GM12878 (cell line): ENCODE results near the gene SUB1. TPM values are rescaled to one million over a fixed set of nuclear protein-coding genes. Genes with fewer than 3 reads are reported as not detected.
A peak's percentile ranks its signal among the peaks of the same experiment; 100 is the strongest.

ENCODE experiments used
- ATF3 ChIP-seq: IDR thresholded peaks from 2 replicates; pipeline ENCODE4 v1.6.1; 2011; ENCODE audit warnings: low read depth, mild to moderate bottlenecking, low read length, moderate library complexity, borderline replicate concordance; ENCODE audit errors: extremely low read depth
- BCL3 ChIP-seq: IDR thresholded peaks from 2 replicates; pipeline ENCODE4 v1.6.1; 2011; ENCODE audit warnings: borderline replicate concordance, low read depth, mild to moderate bottlenecking, moderate library complexity, low read length; ENCODE audit not compliant: insufficient read depth, poor library complexity, severe bottlenecking
- CREB1 ChIP-seq: IDR thresholded peaks from 2 replicates; pipeline ENCODE4 v1.6.1; 2012; ENCODE audit warnings: low read depth, mild to moderate bottlenecking, inconsistent platforms
- HCFC1 ChIP-seq: fragments of 150-350 bp; IDR thresholded peaks from 2 replicates; pipeline ENCODE4 v1.6.1; 2014; ENCODE audit warnings: low read length
- HDAC2 ChIP-seq: fragments of 200-600 bp; sonication (generic); IDR thresholded peaks from 2 replicates; pipeline ENCODE4 v1.6.1; 2017
- JUNB ChIP-seq: IDR thresholded peaks from 2 replicates; pipeline ENCODE4 v1.6.1; 2016; ENCODE audit warnings: antibody characterized with exemption, mild to moderate bottlenecking
- MXI1 ChIP-seq: fragments of 150-350 bp; IDR thresholded peaks from 2 replicates; pipeline ENCODE4 v1.6.1; 2011; ENCODE audit warnings: low read depth, mild to moderate bottlenecking, inconsistent platforms, low read length, improper control_type of control experiment
- MYB ChIP-seq: fragments of 150-350 bp; IDR thresholded peaks from 2 replicates; pipeline ENCODE4 v1.6.1; 2014; ENCODE audit warnings: mild to moderate bottlenecking, low read depth, low read length, borderline replicate concordance
- NBN ChIP-seq: fragments of 450-650 bp; IDR thresholded peaks from 2 replicates; pipeline ENCODE4 v1.6.1; 2016
- NR2C1 ChIP-seq: fragments of 450-650 bp; IDR thresholded peaks from 2 replicates; pipeline ENCODE4 v1.6.1; 2017; ENCODE audit warnings: antibody characterized with exemption, mild to moderate bottlenecking, moderate library complexity
- POU2F2 ChIP-seq: IDR thresholded peaks from 3 replicates; pipeline ENCODE4 v1.6.1; 2011; ENCODE audit warnings: low read depth, mild to moderate bottlenecking, low read length, borderline replicate concordance
- PRDM15 ChIP-seq: fragments of 450-650 bp; formaldehyde crosslinking; IDR thresholded peaks from 2 replicates; pipeline ENCODE4 v1.4.0; 2020; ENCODE audit warnings: mild to moderate bottlenecking, moderate library complexity
- RAD51 ChIP-seq: fragments of 450-650 bp; IDR thresholded peaks from 2 replicates; pipeline ENCODE4 v1.6.1; 2016; ENCODE audit warnings: moderate library complexity, mild to moderate bottlenecking, inconsistent platforms
- RBBP5 ChIP-seq: fragments of 200-600 bp; sonication (generic); conservative IDR thresholded peaks from 2 replicates; pipeline ENCODE4 v1.6.1; 2016
- RELB ChIP-seq: fragments of 450-650 bp; IDR thresholded peaks from 2 replicates; pipeline ENCODE4 v1.6.1; 2017; ENCODE audit warnings: low read depth, mild to moderate bottlenecking, moderate library complexity
- RUNX3 ChIP-seq: IDR thresholded peaks from 2 replicates; pipeline ENCODE4 v1.6.1; 2012; ENCODE audit warnings: low read length, inconsistent platforms
- SIN3A ChIP-seq: IDR thresholded peaks from 2 replicates; pipeline ENCODE4 v1.6.1; 2012; ENCODE audit warnings: low read depth, low read length, improper control_type of control experiment
- SMC3 ChIP-seq: IDR thresholded peaks from 2 replicates; pipeline ENCODE4 v1.6.1; 2011; ENCODE audit warnings: low read length, improper control_type of control experiment, borderline replicate concordance
- TCF12 ChIP-seq: IDR thresholded peaks from 2 replicates; pipeline ENCODE4 v1.6.1; 2011; ENCODE audit warnings: low read depth, mild to moderate bottlenecking, low read length
- USF1 ChIP-seq: IDR thresholded peaks from 2 replicates; pipeline ENCODE4 v1.6.1; 2011; ENCODE audit warnings: borderline replicate concordance, low read depth, mild to moderate bottlenecking, moderate library complexity, mixed read lengths, low read length; ENCODE audit not compliant: insufficient read depth; ENCODE audit errors: extremely low read length
- ZBED1 ChIP-seq: IDR thresholded peaks from 2 replicates; pipeline ENCODE4 v1.6.1; 2016; ENCODE audit warnings: borderline replicate concordance
- ZNF384 ChIP-seq: IDR thresholded peaks from 2 replicates; pipeline ENCODE4 v1.6.1; 2012; ENCODE audit warnings: low read depth, mild to moderate bottlenecking, low read length, improper control_type of control experiment, borderline replicate concordance
- ZSCAN29 ChIP-seq: fragments of 450-650 bp; IDR thresholded peaks from 2 replicates; pipeline ENCODE4 v1.6.1; 2017; ENCODE audit warnings: mild to moderate bottlenecking, moderate library complexity
- ZZZ3 ChIP-seq: IDR thresholded peaks from 2 replicates; pipeline ENCODE4 v1.6.1; 2011; ENCODE audit warnings: low read depth; ENCODE audit not compliant: control insufficient read depth, insufficient read length
- polyA plus RNA-seq, 11 experiments: library from polyadenylated mRNA; depleted of rRNA in 4 of 11; unstranded in 6 of 11; stranded (reverse) in 5 of 11; fragments of >200 nt; fragmentation: Nextera tagmentation in 4 of 11; fragmentation: Illumina TruSeq in 1 of 11; extraction: Ambion mirVana in 4 of 11; extraction: Trizol in 1 of 11; gene quantifications; 1 replicate in 1 of 11; 2 replicates in 10 of 11; pipeline versions ENCODE4 v1.2.1 to v1.2.3, GENCODE V29; 2011 to 2016; ENCODE audit warnings: inconsistent platforms in 2 of 11, missing spikeins in 2 of 11, low read depth in 1 of 11
- total RNA-seq, 4 experiments: library from RNA; depleted of rRNA in 3 of 4; stranded (reverse); fragments of >200 nt in 3 of 4; fragmentation: Illumina TruSeq in 1 of 4; extraction: Trizol in 1 of 4; gene quantifications; 2 replicates each; pipeline versions ENCODE4 v1.2.1 to v1.2.3, GENCODE V29; 2013 to 2021

Gene SUB1
- total and polyA plus RNA-seq, 10 of the 15 experiments (the other 5 are each of a cell fraction or from before 2014, with no cell fraction given) = 468 to 2,785 (median 1,145) TPM

- TF ChIP-seq USF1 (no peak), MYB (peak; percentile 32; the same call in 1 of the 2 replicates), HDAC2 (no peak), ATF3 (no peak), TCF12 (peak; percentile 94; the same call in 1 of the 2 replicates), BCL3 (peak; percentile 71), ZNF384 (no peak), NBN (peak; percentile 85), CREB1 (peak; percentile 88), SMC3 (no peak), POU2F2 (peak; percentile 83; the same call in 1 of the 3 replicates), SIN3A (no peak), NR2C1 (no peak), MXI1 (no peak), RUNX3 (peak; percentile 90), RELB (peak; percentile 96), ZBED1 (peak; percentile 88; the same call in 1 of the 2 replicates), RAD51 (0 out of 2 replicates have a peak, but pooled peaks have one; percentile 28), ZSCAN29 (0 out of 2 replicates have a peak, but pooled peaks have one; percentile 15), PRDM15 (CRISPR knock-in tag) (no peak), RBBP5 (no peak), HCFC1 (no peak), JUNB (peak; percentile 97), ZZZ3 (no peak)
Observed at GRCh38 chr5:32538031-32538547, 47.3 kb upstream of the SUB1 start (continued).
